Transverse colon (tissue), 4 donors: ENCODE data around the gene DMXL1. TPM values are rescaled to one million over a fixed set of nuclear protein-coding genes. Genes with fewer than 3 reads are reported as not detected.

ENCODE experiments used
- DNase-seq: peaks from one replicate; pipeline ENCODE4 v3.0.0-alpha.2; 2019
- H3K27ac ChIP-seq, 4 donors: fragments of 200-600 bp; sonication (generic); 2 replicates each; pipeline ENCODE4 v1.5.1; 2016 to 2018; ENCODE audit warnings: inconsistent platforms in 4 of 4
- H3K27me3 ChIP-seq: fragments of 200-600 bp; sonication (generic); 2 replicates; pipeline ENCODE4 v1.5.1; 2017; ENCODE audit warnings: inconsistent platforms
- H3K36me3 ChIP-seq, 4 donors: fragments of 200-600 bp; sonication (generic); 2 replicates each; pipeline ENCODE4 v1.5.1; 2017 to 2019; ENCODE audit warnings: inconsistent platforms in 4 of 4
- H3K4me1 ChIP-seq, 4 donors: fragments of 200-600 bp; sonication (generic); 2 replicates each; pipeline ENCODE4 v1.5.1; 2017 to 2020; ENCODE audit warnings: inconsistent platforms in 4 of 4
- H3K4me3 ChIP-seq, 4 donors: fragments of 200-600 bp; sonication (generic); 1 replicate in 1 of 4; 2 replicates in 3 of 4; pipeline versions ENCODE4 v1.5.1 to v1.6.1; 2017 to 2019; ENCODE audit warnings: inconsistent platforms in 4 of 4
- H3K9me3 ChIP-seq, 2 donors: fragments of 200-600 bp; sonication (generic); 2 replicates each; pipeline ENCODE4 v1.5.1; 2017 to 2019; ENCODE audit warnings: inconsistent platforms in 2 of 2
- CTCF ChIP-seq, 5 experiments: fragments of 200-600 bp in 3 of 5; fragments of 450-650 bp in 2 of 5; sonication (generic) in 3 of 5; IDR thresholded peaks; 1 replicate in 2 of 5; 2 replicates in 3 of 5; pipeline ENCODE4 v1.5.1; 2016 to 2017; ENCODE audit warnings: antibody characterized with exemption in 5 of 5, inconsistent platforms in 3 of 5, mild to moderate bottlenecking in 2 of 5, moderate library complexity in 1 of 5
- EP300 ChIP-seq: sonication (generic); formaldehyde crosslinking; IDR thresholded peaks from one replicate; pipeline ENCODE4 v1.6.1; 2017; ENCODE audit warnings: antibody characterized with exemption, low read depth
- POLR2A ChIP-seq: fragments of 450-650 bp; IDR thresholded peaks from one replicate; pipeline ENCODE4 v1.6.1; 2016; ENCODE audit warnings: antibody characterized with exemption, mild to moderate bottlenecking, moderate library complexity
- POLR2AphosphoS5 ChIP-seq, 3 donors: sonication (generic); formaldehyde crosslinking; IDR thresholded peaks; one replicate each; pipeline ENCODE4 v1.6.1; 2016; ENCODE audit warnings: antibody characterized with exemption in 3 of 3
- WGBS, 2 donors: methylation state at CpG; one replicate each; pipeline ENCODE4 v1.1.5; 2018; ENCODE audit warnings: low coverage in 1 of 2; 5-methylcytosine and 5-hydroxymethylcytosine counted together
- in situ Hi-C, 4 donors: fragments of 200-750 bp; cut with MboI; loops; one replicate each; pipeline versions ENCODE4 v1.15.0 to v1.15.1; 2017; ENCODE audit warnings: low sequenced_read_pairs in 3 of 4, low pct_ligation_motif_present in 1 of 4, low pct_unique_long_range_greater_than_20kb in 1 of 4
- intact Hi-C: fragments of 100-400 bp; cut with DNase I; formaldehyde crosslinking; loops from one replicate; pipeline ENCODE4 v1.15.1; 2023; ENCODE audit warnings: low total_unique reads
- total RNA-seq, 4 donors: library from RNA; depleted of rRNA; stranded (reverse); fragments of >200 nt; gene quantifications; one replicate each; pipeline ENCODE4 v1.1.0, GENCODE V29; 2016

Gene DMXL1
- total RNA-seq, 4 donors from 2014 or later: 44.6 to 84.8 (median 58.2) TPM

GRCh38 chr5:119033135-119033534 lies 37.8 kb upstream of the DMXL1 start:
- peak overlapping the region in 1 of 4 donors; percentile 8 for H3K27ac ChIP-seq

DNA sequence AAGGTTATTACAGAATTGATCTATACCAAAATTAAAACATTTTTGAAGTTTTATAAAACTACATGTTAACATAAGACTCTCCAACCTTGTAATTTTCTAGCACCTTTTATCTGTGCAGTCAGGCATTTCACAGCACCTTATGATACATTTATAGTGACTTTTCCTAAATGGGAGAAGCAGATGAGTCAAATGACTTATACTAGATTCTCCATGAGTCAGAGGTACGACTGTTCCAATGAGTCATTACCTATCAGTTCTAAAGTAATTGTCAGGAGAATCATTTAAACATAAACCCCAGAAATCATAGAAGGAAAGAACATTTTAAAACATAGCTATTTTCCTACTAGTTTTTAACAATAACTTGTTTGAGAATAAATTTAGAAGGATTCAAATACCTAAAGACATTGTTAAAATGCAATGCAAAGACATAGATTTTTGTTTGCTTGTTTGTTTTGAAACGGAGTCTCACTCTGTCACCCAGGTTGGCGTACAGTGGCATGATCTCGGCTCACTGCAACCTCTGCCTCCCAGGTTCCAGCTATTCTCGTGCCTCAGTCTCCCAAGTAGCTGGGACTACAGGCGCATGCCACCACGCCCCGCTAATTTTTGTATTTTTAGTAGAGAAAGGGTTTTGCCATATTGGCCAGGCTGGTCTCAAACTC lies 34.7 kb upstream of the DMXL1 start:
- Histone ChIP-seq H3K27me3 (no peaks in the 10 kb centered on the region), H3K36me3 (no peaks in the 10 kb centered on the region), H3K4me1 (no peaks in the 10 kb centered on the region), H3K27ac (no peak overlapping the region), H3K9me3 (no peaks in the 10 kb centered on the region), H3K4me3 (no peak overlapping the region)
- DNase-seq: no peak
- in situ Hi-C loops: no loop called here
- intact Hi-C loops: no loop called here
- WGBS, 2 donors: 87 to 88% methylated on average over 8 of the region's 8 CpGs
- no peak for TF ChIP-seq CTCF (IDR thresholded peaks at IDR 0.05)
- no peak for TF ChIP-seq POLR2A
- no peak for TF ChIP-seq POLR2AphosphoS5 (IDR thresholded peaks at IDR 0.05)
- no peak for TF ChIP-seq EP300

More at GRCh38 chr5:119033135-119033534, 37.8 kb upstream of the DMXL1 start:
- DNase-seq: no peak
- in situ Hi-C loops (no loop called here), intact Hi-C loops (no loop called here)
- WGBS, 2 donors: 96 to 100% methylated on average over 1 to 3 of the region's 3 CpGs
- Histone ChIP-seq H3K27me3 (no peaks in the 10 kb centered on the region), H3K9me3 (no peaks in the 10 kb centered on the region), H3K36me3 (no peaks in the 10 kb centered on the region), H3K4me1 (no peaks in the 10 kb centered on the region), H3K4me3 (no peak overlapping the region)
- no peak for TF ChIP-seq EP300
- TF ChIP-seq POLR2A: no peak
- no peak for TF ChIP-seq CTCF (IDR thresholded peaks at IDR 0.05)
- no peak for TF ChIP-seq POLR2AphosphoS5 (IDR thresholded peaks at IDR 0.05)

DNA sequence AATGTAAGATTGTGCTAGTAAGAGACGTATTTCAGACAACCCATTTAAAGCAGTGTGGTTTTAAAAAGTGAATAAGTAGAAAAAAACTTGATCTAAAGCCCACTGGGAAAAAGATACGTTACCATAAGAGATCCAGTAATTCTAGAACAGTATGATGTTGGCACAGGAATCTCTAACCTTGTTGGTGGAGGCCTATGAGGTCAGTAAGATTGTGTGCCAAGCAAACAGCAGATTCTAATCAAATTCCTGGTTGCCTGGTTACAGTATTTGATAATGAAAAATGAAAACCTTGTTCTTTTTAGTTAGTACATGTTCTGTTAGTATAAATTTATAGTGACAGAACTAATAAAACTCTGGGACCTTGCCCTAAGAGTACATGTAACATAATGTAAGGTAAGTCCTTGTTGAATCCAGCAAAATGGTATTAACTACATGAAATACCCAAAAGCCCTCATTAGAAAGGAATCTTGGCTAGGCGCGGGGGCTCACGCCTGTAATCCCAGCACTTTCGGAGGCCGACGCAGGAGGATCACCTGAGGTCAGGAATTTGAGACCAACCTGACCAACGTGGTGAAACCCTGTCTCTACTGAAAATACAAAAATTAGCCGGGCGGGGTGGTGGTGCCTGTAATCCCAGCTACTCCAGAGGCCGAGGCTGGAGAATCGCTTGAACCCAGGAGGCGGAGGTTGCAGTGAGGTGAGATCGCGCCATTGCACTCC lies 33.2 kb upstream of the DMXL1 start:
- TF ChIP-seq EP300 (no peak), CTCF (IDR thresholded peaks at IDR 0.05) (no peak), POLR2AphosphoS5 (IDR thresholded peaks at IDR 0.05) (no peak), POLR2A (no peak)
- Histone ChIP-seq H3K4me3 (no peak overlapping the region), H3K4me1 (no peaks in the 10 kb centered on the region), H3K27me3 (no peaks in the 10 kb centered on the region), H3K9me3 (no peaks in the 10 kb centered on the region), H3K36me3 (no peaks in the 10 kb centered on the region), H3K27ac (no peak overlapping the region)
- DNase-seq: no peak
- in situ Hi-C loops: no loop called here
- intact Hi-C loops: no loop called here
- 75 to 93% methylated on average over 2 to 16 of the region's 16 CpGs for WGBS, 2 donors

DNA sequence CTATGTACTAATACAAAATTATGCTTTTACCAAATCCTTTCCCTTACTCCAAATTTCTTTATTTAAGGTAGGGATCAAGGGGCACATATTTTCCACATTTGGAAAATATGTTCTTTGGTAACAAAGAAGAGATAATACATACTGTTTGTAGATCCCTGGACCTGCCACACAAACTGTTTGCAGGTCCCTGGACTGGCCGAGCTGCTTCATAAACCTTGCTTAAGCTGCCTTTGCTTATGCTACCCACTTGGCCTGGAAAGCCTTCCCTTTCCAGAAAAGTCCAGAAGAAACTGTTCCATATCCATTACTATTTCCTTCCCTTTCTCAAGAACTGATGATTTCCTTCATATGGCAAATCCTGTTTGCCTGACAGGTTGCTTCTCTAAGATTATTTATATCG lies 22.6 kb upstream of the DMXL1 start:
- no peak for DNase-seq
- Histone ChIP-seq H3K4me3 (no peak overlapping the region), H3K27me3 (no peaks in the 10 kb centered on the region), H3K36me3 (no peaks in the 10 kb centered on the region), H3K9me3 (no peaks in the 10 kb centered on the region), H3K4me1 (no peaks in the 10 kb centered on the region), H3K27ac (no peak overlapping the region)
- TF ChIP-seq POLR2A: no peak
- TF ChIP-seq CTCF (IDR thresholded peaks at IDR 0.05): no peak
- no peak for TF ChIP-seq EP300
- no peak for TF ChIP-seq POLR2AphosphoS5 (IDR thresholded peaks at IDR 0.05)
- 83 to 90% methylated on average over 2 of the region's 2 CpGs for WGBS, 2 donors
- intact Hi-C loops (no loop called here), in situ Hi-C loops (no loop called here)
